ENCODE data around the gene NAV3. TPM values are rescaled to one million over a fixed set of nuclear protein-coding genes. Genes with fewer than 3 reads are reported as not detected.

Gene NAV3
- total RNA-seq, 2 experiments from 2014 or later: not detected

DNA sequence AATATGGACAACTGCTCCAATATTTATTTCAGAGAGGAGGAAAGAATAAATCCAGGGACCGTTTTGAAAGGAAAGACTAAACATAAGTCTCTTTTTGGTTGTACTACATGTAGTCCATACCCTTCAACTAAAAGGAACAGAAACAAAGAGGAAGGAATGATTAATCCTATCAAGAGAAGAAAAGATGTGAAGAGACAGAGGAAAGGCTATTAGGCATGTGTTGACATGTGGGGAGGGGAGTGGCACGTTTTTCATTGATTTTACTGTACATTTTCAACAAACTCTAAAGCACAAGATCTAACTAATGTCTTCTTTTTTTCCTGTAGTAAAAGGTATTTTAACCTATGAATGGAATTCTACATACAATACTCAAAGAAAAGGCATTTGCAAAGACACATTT is 85.6 kb downstream of the NAV3 start:
- ChIA-PET CTCF (no interaction called here), POLR2A (no interaction called here)
- no peaks in the 10 kb centered on the region for H3K27me3 Mint-ChIP-seq

DNA sequence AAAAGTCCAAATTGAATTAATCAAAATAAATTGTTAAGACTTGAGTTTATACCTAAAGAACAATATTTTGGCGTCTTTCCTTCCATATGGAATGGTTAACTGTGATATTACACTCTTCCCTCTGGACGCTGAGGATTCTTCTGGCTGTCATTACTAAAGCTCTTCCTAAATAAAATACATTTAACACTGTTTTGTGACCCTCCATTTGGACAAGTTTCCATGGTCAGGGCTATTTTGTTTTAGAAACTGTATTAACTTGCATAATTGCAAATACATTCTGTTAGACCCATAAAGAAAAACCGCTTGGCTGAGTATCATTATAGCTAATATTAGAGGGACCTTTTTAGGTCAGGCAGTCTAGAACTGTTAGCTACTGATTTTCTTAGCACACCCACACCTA is 87.4 kb downstream of the NAV3 start:
- CTCF ChIA-PET: no interaction called here
- no peak overlapping the region for H3K4me3 Mint-ChIP-seq
- no peaks in the 10 kb centered on the region for H3K4me1 Mint-ChIP-seq (ENCODE audit: low read depth)
- TF ChIP-seq, protein P1, sequence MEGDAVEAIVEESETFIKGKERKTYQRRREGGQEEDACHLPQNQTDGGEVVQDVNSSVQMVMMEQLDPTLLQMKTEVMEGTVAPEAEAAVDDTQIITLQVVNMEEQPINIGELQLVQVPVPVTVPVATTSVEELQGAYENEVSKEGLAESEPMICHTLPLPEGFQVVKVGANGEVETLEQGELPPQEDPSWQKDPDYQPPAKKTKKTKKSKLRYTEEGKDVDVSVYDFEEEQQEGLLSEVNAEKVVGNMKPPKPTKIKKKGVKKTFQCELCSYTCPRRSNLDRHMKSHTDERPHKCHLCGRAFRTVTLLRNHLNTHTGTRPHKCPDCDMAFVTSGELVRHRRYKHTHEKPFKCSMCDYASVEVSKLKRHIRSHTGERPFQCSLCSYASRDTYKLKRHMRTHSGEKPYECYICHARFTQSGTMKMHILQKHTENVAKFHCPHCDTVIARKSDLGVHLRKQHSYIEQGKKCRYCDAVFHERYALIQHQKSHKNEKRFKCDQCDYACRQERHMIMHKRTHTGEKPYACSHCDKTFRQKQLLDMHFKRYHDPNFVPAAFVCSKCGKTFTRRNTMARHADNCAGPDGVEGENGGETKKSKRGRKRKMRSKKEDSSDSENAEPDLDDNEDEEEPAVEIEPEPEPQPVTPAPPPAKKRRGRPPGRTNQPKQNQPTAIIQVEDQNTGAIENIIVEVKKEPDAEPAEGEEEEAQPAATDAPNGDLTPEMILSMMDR (IDR thresholded peaks at IDR 0.05): no peak
- H3K27me3 Mint-ChIP-seq: no peaks in the 10 kb centered on the region
- POLR2A ChIA-PET: no interaction called here
- ATAC-seq (no peak), DNase-seq (no peak)
- intact Hi-C loops (cut with micrococcal nuclease): no loop called here
- no peaks in the 10 kb centered on the region for H3K36me3 Mint-ChIP-seq (ENCODE audit: low read depth)
- H3K9me3 Mint-ChIP-seq: peaks cover 2% of the 10 kb centered on the region
- no peak overlapping the region for H3K27ac Mint-ChIP-seq

More for the DNA sequence above, 85.6 kb downstream of the NAV3 start:
- DNase-seq: no peak
- TF ChIP-seq, protein P1 (IDR thresholded peaks at IDR 0.05): no peak
- no peaks in the 10 kb centered on the region for H3K4me1 Mint-ChIP-seq (ENCODE audit: low read depth)
- no peak for ATAC-seq
- H3K4me3 Mint-ChIP-seq: no peak overlapping the region
- peaks cover 2% of the 10 kb centered on the region for H3K9me3 Mint-ChIP-seq
- no peak overlapping the region for H3K27ac Mint-ChIP-seq
- intact Hi-C loops (cut with micrococcal nuclease): no loop called here
- H3K36me3 Mint-ChIP-seq (ENCODE audit: low read depth): no peaks in the 10 kb centered on the region

DNA sequence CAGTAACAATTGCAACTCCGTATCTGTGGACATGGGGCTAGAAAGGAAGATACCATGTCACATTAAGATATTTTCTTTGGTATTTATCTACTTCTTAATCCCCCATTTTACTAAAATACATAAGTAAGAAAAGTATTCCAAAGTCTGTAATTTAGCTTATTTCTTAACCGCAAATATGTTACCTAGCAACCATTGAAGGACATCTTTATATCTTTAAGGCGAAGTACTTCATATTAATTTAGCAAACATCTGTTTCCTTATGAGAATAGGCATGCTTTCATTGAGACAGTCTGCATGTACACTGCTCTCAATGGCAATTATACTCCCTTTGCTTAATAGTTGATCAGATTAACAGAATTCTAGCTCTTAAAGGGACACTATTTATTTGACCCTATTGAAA is 88.8 kb downstream of the NAV3 start:
- no peak overlapping the region for H3K4me3 Mint-ChIP-seq
- H3K4me1 Mint-ChIP-seq (ENCODE audit: low read depth): no peaks in the 10 kb centered on the region
- H3K36me3 Mint-ChIP-seq (ENCODE audit: low read depth): no peaks in the 10 kb centered on the region
- intact Hi-C loops (cut with micrococcal nuclease): no loop called here
- H3K27ac Mint-ChIP-seq: no peak overlapping the region
- no peak for ATAC-seq
- H3K27me3 Mint-ChIP-seq: no peaks in the 10 kb centered on the region
- H3K9me3 Mint-ChIP-seq: peaks cover 2% of the 10 kb centered on the region
- ChIA-PET CTCF (no interaction called here), POLR2A (no interaction called here)
- TF ChIP-seq, protein P1 (IDR thresholded peaks at IDR 0.05): no peak
- DNase-seq: no peak

DNA sequence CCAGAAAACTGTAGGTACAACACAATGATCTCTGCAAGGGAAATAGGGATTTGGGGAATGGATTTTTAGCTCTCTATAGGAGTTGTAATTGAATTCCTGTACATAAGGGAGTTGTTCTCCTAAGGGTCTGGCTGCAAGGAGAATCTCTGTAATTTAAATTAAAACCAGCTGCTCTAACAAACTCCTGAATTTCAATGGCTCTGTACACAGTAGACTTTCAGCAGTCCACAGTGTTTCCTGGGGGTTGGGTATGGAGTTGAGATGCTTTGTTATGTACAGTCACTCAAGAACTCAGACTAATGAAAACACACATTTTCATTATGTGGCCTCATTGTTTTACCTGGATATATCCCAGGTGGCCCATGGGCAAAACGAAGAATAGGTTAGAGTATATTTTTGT is 93.2 kb downstream of the NAV3 start:
- Mint-ChIP-seq H3K27ac (no peak overlapping the region), H3K27me3 (no peaks in the 10 kb centered on the region), H3K36me3 (ENCODE audit: low read depth) (no peaks in the 10 kb centered on the region), H3K9me3 (peaks cover 5% of the 10 kb centered on the region), H3K4me1 (ENCODE audit: low read depth) (no peaks in the 10 kb centered on the region), H3K4me3 (no peak overlapping the region)
- ChIA-PET CTCF (interaction anchor here (1.4 kb wide), 1 partner anchor 9 kb away, joined by 3 read pairs; no protein-coding TSS in a partner anchor), POLR2A (no interaction called here)
- DNase-seq (no peak), ATAC-seq (no peak)
- TF ChIP-seq, protein P1 (IDR thresholded peaks at IDR 0.05): no peak
- intact Hi-C loops (cut with micrococcal nuclease): no loop called here

DNA sequence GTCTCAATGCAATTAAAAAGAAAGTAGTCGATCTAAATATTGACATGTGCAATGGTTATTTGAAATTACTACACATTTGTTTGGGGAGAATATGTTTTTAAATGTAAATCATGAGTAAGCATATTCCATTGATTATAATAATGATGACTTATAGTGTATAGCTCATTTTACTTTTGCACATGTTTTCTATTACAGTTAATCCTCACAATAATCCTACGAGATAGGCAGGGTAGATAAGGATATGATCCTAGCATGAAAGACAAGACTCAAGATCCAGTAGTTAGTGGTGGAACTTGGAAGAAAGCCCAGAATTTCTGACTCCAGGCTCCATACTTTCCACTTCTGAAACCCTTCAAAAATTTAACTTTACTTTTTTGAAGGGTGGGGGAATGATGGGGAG is 94.0 kb downstream of the NAV3 start:
- ATAC-seq (no peak), DNase-seq (no peak)
- POLR2A ChIA-PET: no interaction called here
- CTCF ChIA-PET: interaction anchor here (1.3 to 1.4 kb wide), 2 partner anchors 8 to 11 kb away, joined by 3 to 5 read pairs; no protein-coding TSS in a partner anchor
- TF ChIP-seq, protein P1 (IDR thresholded peaks at IDR 0.05): no peak
- Mint-ChIP-seq H3K36me3 (ENCODE audit: low read depth) (no peaks in the 10 kb centered on the region), H3K9me3 (peaks cover 5% of the 10 kb centered on the region), H3K27ac (no peak overlapping the region), H3K4me1 (ENCODE audit: low read depth) (no peaks in the 10 kb centered on the region), H3K4me3 (no peak overlapping the region), H3K27me3 (no peaks in the 10 kb centered on the region)
- intact Hi-C loops (cut with micrococcal nuclease): no loop called here

Data from activated CD8-positive, alpha-beta T cell treated with anti-CD3 and anti-CD28 coated beads for 36 hours (primary cell).